GM19238 (cell line): ENCODE results near the gene RGS4.

ENCODE experiments used
- DNase-seq: peaks from one replicate; pipeline ENCODE4 v3.0.0; 2011; ENCODE audit warnings: low spot score; ENCODE audit not compliant: insufficient read length

RGS4 gene

GRCh38 chr1:163102590-163102989, 33.4 kb downstream of the RGS4 start:
- no peak for DNase-seq

- no peak for DNase-seq
Measured at GRCh38 chr1:163104385-163105099, 35.4 kb downstream of the RGS4 start.

- DNase-seq = no peak
Measured at GRCh38 chr1:163106364-163106987, 37.3 kb downstream of the RGS4 start.

GRCh38 chr1:163107655-163108054, 38.5 kb downstream of the RGS4 start:
- DNase-seq = no peak

GRCh38 chr1:163115887-163116286, 46.7 kb downstream of the RGS4 start:
- DNase-seq = no peak

GRCh38 chr1:163119707-163120106, 50.5 kb downstream of the RGS4 start:
- no peak for DNase-seq

GRCh38 chr1:163120372-163120771, 51.2 kb downstream of the RGS4 start:
- no peak for DNase-seq

GRCh38 chr1:163124812-163125211, 55.7 kb downstream of the RGS4 start:
- DNase-seq = no peak
